Stimulated activated CD8-positive, alpha-beta memory T cell treated with anti-CD3 and anti-CD28 coated beads, Interleukin-2, amount 100 ng/mL, for 48 hours (primary cell): Measurements from ENCODE around the gene CD22.

Experiments
- DNase-seq, 2 donors: peaks; one replicate each; pipeline ENCODE4 v3.0.0-alpha.2; 2020; ENCODE audit warnings: low read depth in 2 of 2

Gene CD22

GRCh38 chr19:35295792-35296462 lies 33.1 kb upstream of the CD22 start:
- no peak for DNase-seq

GRCh38 chr19:35296644-35297514 lies 32.1 kb upstream of the CD22 start:
- DNase-seq, result no peak

DNA sequence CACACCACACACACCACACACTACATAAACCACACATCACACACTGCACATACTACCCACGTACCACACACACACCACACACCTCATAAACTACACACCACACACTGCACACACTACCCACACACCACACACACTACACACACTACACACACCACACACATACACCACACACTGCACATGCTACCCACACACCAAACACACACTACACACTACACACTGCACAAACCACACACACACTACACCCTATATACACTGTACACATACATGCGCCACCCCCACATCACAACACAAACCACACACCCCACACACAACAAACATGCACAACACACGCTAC lies 31.5 kb upstream of the CD22 start:
- no peak for DNase-seq

DNA sequence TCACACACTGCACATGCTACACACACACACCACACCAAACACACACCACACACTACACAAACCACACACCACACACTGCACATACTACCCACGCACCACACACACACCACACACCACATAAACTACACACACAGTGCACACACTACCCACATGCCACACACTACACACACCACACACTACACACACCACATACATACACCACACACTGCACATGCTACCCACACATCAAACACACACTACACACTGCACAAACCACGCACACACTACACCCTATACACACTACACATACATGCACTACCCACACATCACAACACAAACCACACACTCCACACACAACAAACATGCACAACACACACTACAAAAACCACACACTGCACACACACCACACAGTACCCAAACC lies 31.1 kb upstream of the CD22 start:
- no peak for DNase-seq

DNA sequence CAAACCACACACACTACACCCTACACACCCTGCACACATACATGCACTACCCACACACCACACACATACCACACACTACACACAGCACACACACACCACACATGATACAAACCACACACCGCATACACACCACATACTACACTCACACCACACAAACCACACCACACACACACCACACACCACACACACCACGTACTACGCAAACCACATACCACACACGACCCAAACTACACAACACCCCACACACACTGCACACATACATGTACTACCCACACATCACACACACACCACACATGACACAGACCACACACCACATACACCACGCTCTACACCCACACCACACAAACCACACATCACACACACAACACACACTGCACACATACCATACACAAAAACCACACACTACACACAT lies 30.4 kb upstream of the CD22 start:
- DNase-seq, result no peak

GRCh38 chr19:35299523-35300338 lies 29.3 kb upstream of the CD22 start:
- peak in 1 of 2 donors; percentile 23 for DNase-seq

DNA sequence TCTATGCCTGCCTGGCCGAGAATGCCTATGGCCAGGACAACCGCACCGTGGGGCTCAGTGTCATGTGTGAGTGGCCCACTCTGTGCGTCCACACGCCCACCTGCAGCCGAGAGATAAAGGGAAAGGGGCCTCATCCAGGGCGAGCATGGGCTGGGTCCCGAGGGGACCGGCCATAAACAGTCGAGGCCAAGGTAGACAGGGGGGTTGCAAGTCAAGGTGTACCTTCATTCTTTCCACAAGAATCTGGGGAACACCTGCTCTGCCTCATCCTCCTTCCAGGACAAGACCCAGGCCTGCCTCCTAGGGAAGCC lies 28.7 kb upstream of the CD22 start:
- DNase-seq, result no peak

GRCh38 chr19:35301961-35302360 lies 27.0 kb upstream of the CD22 start:
- no peak for DNase-seq

GRCh38 chr19:35302446-35302845 lies 26.5 kb upstream of the CD22 start:
- DNase-seq, result no peak

GRCh38 chr19:35303357-35303915 lies 25.6 kb upstream of the CD22 start:
- DNase-seq, result no peak

DNA sequence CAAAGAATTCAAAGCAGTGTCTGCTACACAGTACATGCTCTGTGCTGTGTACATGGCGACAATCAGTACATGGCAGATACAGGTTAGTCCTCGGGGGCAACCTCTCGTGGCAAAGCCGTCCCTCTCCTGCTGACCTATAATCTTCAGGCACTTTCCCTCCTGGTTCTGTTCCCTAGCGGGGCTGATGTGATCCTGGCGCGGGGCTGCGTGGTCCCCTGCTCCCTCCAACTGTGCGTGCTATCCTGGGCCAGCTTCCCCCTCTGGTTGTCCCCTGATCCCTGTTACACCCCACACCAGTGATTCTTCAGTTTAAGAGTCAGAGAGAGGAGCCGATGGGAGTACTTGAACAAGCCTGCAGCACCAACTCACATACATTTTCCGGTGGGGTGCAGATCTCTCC lies 25.0 kb upstream of the CD22 start:
- no peak for DNase-seq

- DNase-seq, result no peak
These were observed 23.8 kb upstream of the CD22 start for GRCh38 chr19:35305181-35305580.

DNA sequence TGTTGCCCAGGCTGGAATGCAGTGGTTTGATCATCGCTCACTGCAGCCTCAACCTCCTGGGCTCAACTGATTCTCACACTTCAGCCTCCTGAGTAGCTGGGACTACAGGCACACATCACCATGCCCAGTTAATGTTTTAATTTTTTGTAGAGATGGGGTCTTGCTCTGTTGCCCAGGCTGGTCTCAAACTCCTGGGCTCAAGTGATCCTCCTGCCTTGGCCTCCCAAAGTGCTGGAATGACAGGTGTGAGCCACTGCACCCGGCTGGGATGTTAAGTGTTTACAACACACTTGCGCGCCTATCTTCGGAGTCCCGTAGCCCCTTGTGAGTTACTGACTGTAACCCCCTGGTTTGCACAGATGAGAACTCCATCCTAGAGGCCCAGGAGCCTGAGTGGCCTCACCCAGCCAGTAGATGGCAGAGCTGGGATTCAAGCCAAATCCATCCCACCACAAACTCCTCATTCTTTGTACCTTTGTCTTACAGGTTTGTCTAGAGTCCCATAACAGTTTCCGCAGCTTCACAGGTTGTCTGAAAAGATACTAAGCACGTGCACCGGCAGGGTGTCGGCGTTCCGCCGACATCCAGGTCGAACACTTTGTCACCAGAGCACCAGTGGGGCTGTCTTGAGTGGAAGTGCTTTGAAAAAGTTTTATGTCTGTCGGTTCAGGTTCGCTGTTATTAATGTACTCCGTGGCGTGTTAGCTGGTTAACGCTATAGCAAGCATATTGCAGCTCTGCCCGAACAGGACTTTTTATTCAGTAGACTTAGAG lies 22.3 kb upstream of the CD22 start:
- DNase-seq, result no peak

GRCh38 chr19:35307931-35308330 lies 21.1 kb upstream of the CD22 start:
- no peak for DNase-seq

DNA sequence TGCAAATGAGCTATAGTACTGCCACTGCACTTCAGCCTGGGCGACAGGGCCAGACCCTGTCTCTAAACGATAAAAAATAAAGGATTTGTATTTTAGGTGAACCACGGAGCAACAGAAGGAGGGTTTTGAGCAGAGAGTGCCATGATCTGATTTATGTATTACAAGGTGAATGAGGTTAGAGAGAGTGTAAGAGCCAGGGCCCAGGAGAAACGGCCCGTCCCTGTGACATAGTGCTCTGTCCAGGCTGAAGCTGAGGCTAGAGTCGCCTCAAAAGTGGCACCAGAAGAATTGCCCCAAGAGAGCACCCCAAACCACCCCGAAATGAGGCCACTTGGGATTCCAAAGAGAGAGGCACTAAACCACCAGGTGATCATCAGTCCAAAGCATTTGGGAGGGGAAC lies 20.1 kb upstream of the CD22 start:
- no peak for DNase-seq

GRCh38 chr19:35309481-35310279 lies 19.3 kb upstream of the CD22 start:
- DNase-seq, result no peak

GRCh38 chr19:35310331-35310730 lies 18.7 kb upstream of the CD22 start:
- no peak for DNase-seq

- no peak for DNase-seq
These were observed 18.0 kb upstream of the CD22 start for GRCh38 chr19:35310811-35311465.

GRCh38 chr19:35311901-35312665 lies 16.9 kb upstream of the CD22 start:
- DNase-seq, result no peak

DNA sequence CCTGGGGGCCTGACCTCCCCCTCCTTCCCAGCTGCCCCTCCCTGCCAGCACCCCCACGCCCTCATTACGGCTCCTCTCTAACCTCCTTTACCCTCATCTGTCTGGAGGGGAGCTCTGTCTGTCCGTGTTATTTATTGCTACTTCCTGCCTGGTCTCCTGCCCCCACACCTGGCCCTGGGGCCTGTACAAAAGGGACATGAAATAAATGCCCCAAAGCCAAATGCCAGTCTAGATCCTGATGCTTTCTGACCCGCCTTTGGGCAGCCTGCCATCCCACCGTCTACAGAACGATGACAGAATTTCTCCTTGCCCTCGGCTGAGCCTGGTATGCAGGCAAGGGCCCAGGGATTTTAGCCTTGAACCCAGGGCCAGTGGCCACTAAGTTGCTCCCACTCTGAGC lies 15.4 kb upstream of the CD22 start:
- no peak for DNase-seq
